A673 (cell line): ENCODE measurements around the gene CST8.

Experiments
- EZH2 ChIP-seq: fragments of 200-600 bp; sonication (generic); IDR thresholded peaks from 2 replicates; pipeline ENCODE4 v1.6.1; 2017; ENCODE audit warnings: borderline replicate concordance, low read depth, mild to moderate bottlenecking, mixed read lengths, antibody characterized with exemption, low read length; ENCODE audit not compliant: poor library complexity, severe bottlenecking
- TF ChIP-seq, protein P1 (sequence below): fragments of 300-800, 200-600 bp; sonication (generic); conservative IDR thresholded peaks from 2 replicates; pipeline ENCODE4 v1.5.1; 2017; ENCODE audit warnings: low read depth, mild to moderate bottlenecking, antibody characterized with exemption, low read length, moderate library complexity, mixed read lengths

DNA sequence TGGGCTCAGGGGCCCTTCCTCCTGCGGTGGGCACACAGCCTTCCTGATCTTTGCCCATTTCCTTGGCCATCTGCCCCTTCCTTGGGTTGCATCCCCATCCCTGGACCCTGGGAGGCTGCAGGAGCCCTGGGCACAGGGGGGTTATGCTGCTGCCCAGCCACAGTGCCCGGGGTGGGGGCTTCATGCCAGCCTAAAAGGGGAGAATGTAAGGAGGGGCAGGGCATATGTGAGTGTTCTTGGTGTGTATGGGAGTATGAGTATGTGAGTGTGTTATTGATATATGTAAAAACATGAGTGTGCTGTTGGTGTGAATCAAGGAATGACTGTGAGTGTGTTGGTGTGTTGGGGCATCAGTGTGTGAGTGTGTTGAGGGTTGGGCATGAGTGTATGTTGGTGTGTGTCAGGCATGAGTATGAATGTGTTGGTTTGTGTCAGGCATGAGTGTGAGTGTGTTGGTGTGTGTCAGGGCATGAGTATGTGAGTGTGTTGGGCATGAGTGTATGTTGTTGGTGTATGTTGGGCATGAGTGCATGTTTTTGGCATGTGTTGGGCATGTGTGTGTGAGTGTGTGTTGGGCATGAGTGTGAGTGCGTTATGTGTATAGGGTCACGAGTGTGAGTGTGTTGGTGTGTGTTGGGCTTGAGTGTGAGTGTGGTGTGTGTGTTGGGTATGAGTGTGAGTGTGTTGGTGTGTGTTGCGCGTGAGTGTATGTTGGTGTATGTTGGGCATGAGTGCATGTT is 14.7 kb upstream of the CST8 start:
- TF ChIP-seq, protein P1, sequence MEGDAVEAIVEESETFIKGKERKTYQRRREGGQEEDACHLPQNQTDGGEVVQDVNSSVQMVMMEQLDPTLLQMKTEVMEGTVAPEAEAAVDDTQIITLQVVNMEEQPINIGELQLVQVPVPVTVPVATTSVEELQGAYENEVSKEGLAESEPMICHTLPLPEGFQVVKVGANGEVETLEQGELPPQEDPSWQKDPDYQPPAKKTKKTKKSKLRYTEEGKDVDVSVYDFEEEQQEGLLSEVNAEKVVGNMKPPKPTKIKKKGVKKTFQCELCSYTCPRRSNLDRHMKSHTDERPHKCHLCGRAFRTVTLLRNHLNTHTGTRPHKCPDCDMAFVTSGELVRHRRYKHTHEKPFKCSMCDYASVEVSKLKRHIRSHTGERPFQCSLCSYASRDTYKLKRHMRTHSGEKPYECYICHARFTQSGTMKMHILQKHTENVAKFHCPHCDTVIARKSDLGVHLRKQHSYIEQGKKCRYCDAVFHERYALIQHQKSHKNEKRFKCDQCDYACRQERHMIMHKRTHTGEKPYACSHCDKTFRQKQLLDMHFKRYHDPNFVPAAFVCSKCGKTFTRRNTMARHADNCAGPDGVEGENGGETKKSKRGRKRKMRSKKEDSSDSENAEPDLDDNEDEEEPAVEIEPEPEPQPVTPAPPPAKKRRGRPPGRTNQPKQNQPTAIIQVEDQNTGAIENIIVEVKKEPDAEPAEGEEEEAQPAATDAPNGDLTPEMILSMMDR = no peak
- no peak for TF ChIP-seq EZH2
